ENCODE results near the gene B3GALT4. TPM values are rescaled to one million over a fixed set of nuclear protein-coding genes. Genes with fewer than 3 reads are reported as not detected.
"Not testable (repeated sequence)": the region's sequence is repeated elsewhere in the genome, so short reads cannot be mapped to it uniquely, and the experiment has no call there.

The B3GALT4 gene
- total RNA-seq, 1 donor from 2014 or later = 16.8 TPM

- intact Hi-C loops (cut with DNase I) = no loop called here
- Histone ChIP-seq H3K9me3 (no peaks in the 10 kb centered on the region), H3K27ac (peak overlapping the region; percentile 93), H3K4me1 (peaks cover 43% of the 10 kb centered on the region), H3K4me3 (peak overlapping the region; percentile 80), H3K36me3 (peaks cover 52% of the 10 kb centered on the region), H3K27me3 (no peaks in the 10 kb centered on the region)
- ATAC-seq = no peak
- DNase-seq = no peak
- no peak for TF ChIP-seq CTCF (IDR thresholded peaks at IDR 0.05)
Observed at GRCh38 chr6:33278392-33278741, 1.4 kb downstream of the B3GALT4 start.

- peaks cover 38% of the 10 kb centered on the region for H3K4me1 ChIP-seq
- no peak overlapping the region for H3K4me3 ChIP-seq
- DNase-seq (no peak), ATAC-seq (no peak)
- no peak for TF ChIP-seq CTCF (IDR thresholded peaks at IDR 0.05)
- no peaks in the 10 kb centered on the region for H3K27me3 ChIP-seq
- intact Hi-C loops (cut with DNase I) = no loop called here
- H3K27ac ChIP-seq = no peak overlapping the region
- no peaks in the 10 kb centered on the region for H3K9me3 ChIP-seq
- H3K36me3 ChIP-seq = peaks cover 52% of the 10 kb centered on the region
Observed at GRCh38 chr6:33278810-33279209, 1.9 kb downstream of the B3GALT4 start.

DNA sequence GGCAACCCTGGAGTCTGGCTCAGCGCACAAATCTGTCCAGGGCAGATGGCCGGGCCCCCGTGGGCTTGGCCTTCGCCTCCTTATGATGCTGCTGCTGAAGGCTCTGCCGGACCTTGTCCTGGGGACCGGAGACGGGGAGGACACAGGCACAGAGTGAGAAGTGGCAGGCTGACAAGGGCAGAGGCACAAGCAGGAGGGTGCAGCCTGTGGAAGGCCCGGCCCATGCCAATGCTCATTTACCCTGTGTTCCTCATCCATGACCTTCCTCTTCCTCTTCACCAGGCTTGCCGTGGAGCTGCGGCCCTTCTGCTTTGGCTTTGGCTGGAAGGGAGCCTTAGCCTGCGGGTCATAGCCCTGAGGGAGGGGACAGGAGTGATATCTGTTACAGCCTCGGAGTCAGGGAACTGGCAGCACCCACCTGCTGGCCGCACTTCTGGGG, 2.4 kb downstream of the B3GALT4 start:
- Histone ChIP-seq H3K4me3 (no peak overlapping the region), H3K9me3 (no peaks in the 10 kb centered on the region), H3K36me3 (peaks cover 51% of the 10 kb centered on the region), H3K27ac (no peak overlapping the region), H3K4me1 (peaks cover 34% of the 10 kb centered on the region), H3K27me3 (no peaks in the 10 kb centered on the region)
- intact Hi-C loops (cut with DNase I) = no loop called here
- no peak for DNase-seq
- no peak for ATAC-seq
- no peak for TF ChIP-seq CTCF (IDR thresholded peaks at IDR 0.05)

DNA sequence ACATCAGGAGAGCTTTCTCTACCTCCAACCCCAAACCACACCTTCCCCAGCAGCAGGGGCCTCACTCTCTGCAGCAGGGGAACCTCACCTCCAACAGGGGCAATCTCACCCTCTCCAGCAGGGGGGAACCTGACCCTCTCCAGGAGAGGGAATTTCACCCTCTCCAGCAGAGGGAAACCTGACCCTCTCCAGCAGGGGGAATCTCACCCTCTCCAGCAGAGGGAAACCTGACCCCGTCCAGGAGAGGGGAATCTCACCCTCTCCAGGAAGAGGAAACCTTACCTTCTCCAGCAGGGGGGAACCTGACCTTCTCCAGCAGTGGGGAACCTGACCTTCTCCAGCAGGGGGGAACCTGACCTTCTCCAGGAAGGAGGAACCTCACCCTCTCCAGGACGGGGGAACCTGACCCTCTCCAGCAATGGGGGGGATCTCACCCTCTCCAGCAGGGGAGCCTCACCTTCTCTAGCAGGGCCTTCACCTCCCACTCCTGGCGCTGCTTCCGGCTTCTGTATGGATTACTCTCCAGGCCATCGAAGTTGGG, 3.1 kb downstream of the B3GALT4 start:
- no peaks in the 10 kb centered on the region for H3K27me3 ChIP-seq
- DNase-seq (no peak), ATAC-seq (no peak)
- peaks cover 44% of the 10 kb centered on the region for H3K36me3 ChIP-seq
- no peaks in the 10 kb centered on the region for H3K9me3 ChIP-seq
- H3K27ac ChIP-seq = no peak overlapping the region
- H3K4me3 ChIP-seq = no peak overlapping the region
- intact Hi-C loops (cut with DNase I) = no loop called here
- H3K4me1 ChIP-seq = peaks cover 26% of the 10 kb centered on the region
- TF ChIP-seq CTCF (IDR thresholded peaks at IDR 0.05) = peak; percentile 35

DNA sequence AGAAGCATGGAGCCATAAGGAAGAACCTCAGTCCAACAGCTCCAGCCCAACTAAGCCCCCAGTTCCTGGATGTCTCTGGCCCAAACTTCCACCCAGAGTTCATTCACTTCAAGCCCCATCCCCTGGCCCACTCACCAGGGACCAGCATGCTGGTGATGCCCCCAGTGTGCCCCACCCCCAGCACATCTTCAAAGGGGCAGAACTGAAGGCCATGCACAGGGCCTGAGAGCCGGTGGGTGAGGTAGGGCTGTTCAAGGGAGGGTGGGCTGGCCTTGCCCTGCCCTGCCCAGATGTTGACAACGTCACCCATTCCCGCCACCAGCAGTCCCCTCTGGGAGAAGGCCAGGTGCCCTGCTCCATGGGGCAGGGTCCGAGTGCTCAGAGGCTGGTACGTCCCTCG, 3.6 kb downstream of the B3GALT4 start:
- DNase-seq (no peak), ATAC-seq (no peak)
- Histone ChIP-seq H3K4me1 (peaks cover 22% of the 10 kb centered on the region), H3K27me3 (no peaks in the 10 kb centered on the region), H3K4me3 (no peak overlapping the region), H3K27ac (no peak overlapping the region), H3K36me3 (peaks cover 44% of the 10 kb centered on the region), H3K9me3 (no peaks in the 10 kb centered on the region)
- no peak for TF ChIP-seq CTCF (IDR thresholded peaks at IDR 0.05)
- intact Hi-C loops (cut with DNase I) = no loop called here

DNA sequence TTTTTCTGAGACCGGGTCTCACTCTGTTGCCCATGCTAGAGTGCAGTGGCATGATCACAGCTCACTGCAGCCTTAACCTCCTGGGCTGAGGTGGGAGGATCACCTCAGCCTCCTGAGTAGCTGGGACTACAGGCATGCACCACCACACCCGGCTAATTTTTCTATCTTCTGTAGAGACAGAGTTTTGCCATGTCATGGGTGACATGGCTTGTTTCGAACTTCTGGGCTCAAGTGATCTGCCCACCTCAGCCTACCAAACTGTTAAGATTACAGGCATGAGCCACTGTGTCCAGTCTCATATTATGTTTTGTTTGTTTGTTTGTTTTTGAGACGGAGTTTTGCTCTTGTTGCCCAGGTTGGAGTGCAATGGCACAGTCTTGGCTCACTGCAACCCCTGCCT, 8.3 kb downstream of the B3GALT4 start:
- H3K4me3 ChIP-seq; ATAC-seq; H3K27me3 ChIP-seq; intact Hi-C loops (cut with DNase I); H3K9me3 ChIP-seq; DNase-seq; H3K27ac ChIP-seq: not testable (repeated sequence)
- H3K4me1 ChIP-seq = peaks cover 16% of the 10 kb centered on the region
- H3K36me3 ChIP-seq = peaks cover 45% of the 10 kb centered on the region

Measured in upper lobe of right lung (tissue), 1 donor.